HG03280 (cell line): ENCODE data around the gene DKKL1.

Source experiments
- ATAC-seq: cut with Tn5 transposase; IDR thresholded peaks from one replicate; pipeline ENCODE4 v1.9.1; 2021; ENCODE audit warnings: mild to moderate bottlenecking, moderate library complexity; ENCODE audit not compliant: unreplicated experiment

The DKKL1 gene

GRCh38 chr19:49391581-49392399 is 28.1 kb downstream of the DKKL1 start:
- ATAC-seq, result no peak

- ATAC-seq, result no peak
Observed at GRCh38 chr19:49393881-49394280, 30.2 kb downstream of the DKKL1 start.

- no peak for ATAC-seq
Observed at GRCh38 chr19:49395581-49396407, 32.1 kb downstream of the DKKL1 start.

- no peak for ATAC-seq
Observed at GRCh38 chr19:49396738-49397505, 33.2 kb downstream of the DKKL1 start.

- ATAC-seq, result no peak
Observed at GRCh38 chr19:49398001-49398615, 34.4 kb downstream of the DKKL1 start.

GRCh38 chr19:49398931-49399330 is 35.3 kb downstream of the DKKL1 start:
- ATAC-seq, result no peak

GRCh38 chr19:49400029-49400428 is 36.4 kb downstream of the DKKL1 start:
- no peak for ATAC-seq

- ATAC-seq, result no peak
Observed at GRCh38 chr19:49403404-49404187, 39.9 kb downstream of the DKKL1 start.

GRCh38 chr19:49407079-49407478 is 43.4 kb downstream of the DKKL1 start:
- no peak for ATAC-seq

- ATAC-seq, result no peak
Observed at GRCh38 chr19:49407482-49408015, 43.9 kb downstream of the DKKL1 start.

GRCh38 chr19:49408816-49409440 is 45.3 kb downstream of the DKKL1 start:
- ATAC-seq, result no peak

- no peak for ATAC-seq
Observed at GRCh38 chr19:49409441-49410029, 45.9 kb downstream of the DKKL1 start.

- no peak for ATAC-seq
Observed at GRCh38 chr19:49411681-49412326, 48.1 kb downstream of the DKKL1 start.

- no peak for ATAC-seq
Observed at GRCh38 chr19:49413348-49413747, 49.7 kb downstream of the DKKL1 start.

GRCh38 chr19:49414256-49414655 is 50.6 kb downstream of the DKKL1 start:
- ATAC-seq, result no peak

GRCh38 chr19:49415102-49415809 is 51.6 kb downstream of the DKKL1 start:
- ATAC-seq, result no peak

- no peak for ATAC-seq
Observed at GRCh38 chr19:49415810-49416200, 52.1 kb downstream of the DKKL1 start.

GRCh38 chr19:49417088-49417487 is 53.4 kb downstream of the DKKL1 start:
- ATAC-seq, result no peak
